Cortex of kidney (tissue), 1 donor: Measurements from ENCODE around the gene CYP4F3.
"Not testable (repeated sequence)": the region's sequence is repeated elsewhere in the genome, so short reads cannot be mapped to it uniquely, and the experiment has no call there.

Experiments used
- DNase-seq: peaks from one replicate; lab custom pipeline; 2025; lab: John Stamatoyannopoulos, UW

CYP4F3 gene

GRCh38 chr19:15629003-15629880, 11.5 kb upstream of the CYP4F3 start:
- no peak for DNase-seq

DNA sequence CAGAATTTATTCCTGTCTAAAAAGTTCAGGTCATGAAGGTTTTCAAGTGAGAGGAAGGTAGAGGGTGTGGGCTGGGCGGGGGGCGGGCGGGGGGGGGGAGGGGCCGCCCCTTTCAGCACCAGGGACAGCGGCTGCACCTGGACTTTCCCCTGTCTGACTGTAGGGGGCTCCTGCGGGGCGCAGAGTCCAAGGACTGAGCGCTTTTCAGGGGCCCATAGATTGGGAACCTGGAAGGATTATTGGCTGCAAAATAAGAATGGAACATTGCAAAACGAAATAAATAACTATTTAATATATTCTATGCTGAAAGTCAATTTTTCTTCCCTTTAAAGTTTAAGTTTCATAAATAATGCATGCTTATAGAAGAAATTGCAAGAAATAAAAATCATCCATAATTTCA, 8.9 kb upstream of the CYP4F3 start:
- no peak for DNase-seq

DNA sequence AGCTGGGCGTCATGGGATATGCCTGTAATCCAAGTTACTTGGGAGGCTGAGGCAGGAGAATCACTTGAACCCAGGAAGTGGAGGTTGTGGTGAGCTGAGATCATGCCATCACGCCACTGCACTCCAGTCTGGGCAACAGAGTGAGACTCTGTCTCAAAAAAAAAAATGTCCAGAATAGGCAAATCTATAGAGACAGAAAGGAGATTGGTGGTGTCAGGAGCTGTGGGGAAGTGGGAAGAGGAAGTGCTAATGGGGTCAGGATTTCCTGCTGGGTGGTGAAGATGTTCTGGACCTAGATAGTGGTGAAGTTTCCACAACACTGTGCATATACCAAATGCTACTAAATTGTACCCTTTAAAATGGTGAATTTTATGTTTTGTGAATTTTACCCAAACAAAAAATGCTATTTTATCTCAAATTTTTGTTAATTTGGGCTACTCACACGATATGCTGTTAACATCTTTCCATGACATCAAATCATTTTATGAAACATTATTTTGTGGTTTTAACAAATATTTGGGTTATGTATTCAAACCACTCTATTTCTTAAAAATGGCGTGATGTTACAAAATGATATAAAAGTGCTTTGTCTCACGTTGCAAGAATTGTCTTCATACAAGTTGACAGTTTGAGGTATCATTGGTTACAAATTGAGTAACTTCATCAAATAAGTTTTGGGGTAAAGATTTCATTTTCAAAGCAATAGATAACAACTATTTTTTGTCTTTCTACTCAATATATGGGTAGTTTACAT, 7.4 kb upstream of the CYP4F3 start:
- DNase-seq: no peak

- no peak for DNase-seq
Measured at GRCh38 chr19:15634105-15634504, 6.6 kb upstream of the CYP4F3 start.

DNA sequence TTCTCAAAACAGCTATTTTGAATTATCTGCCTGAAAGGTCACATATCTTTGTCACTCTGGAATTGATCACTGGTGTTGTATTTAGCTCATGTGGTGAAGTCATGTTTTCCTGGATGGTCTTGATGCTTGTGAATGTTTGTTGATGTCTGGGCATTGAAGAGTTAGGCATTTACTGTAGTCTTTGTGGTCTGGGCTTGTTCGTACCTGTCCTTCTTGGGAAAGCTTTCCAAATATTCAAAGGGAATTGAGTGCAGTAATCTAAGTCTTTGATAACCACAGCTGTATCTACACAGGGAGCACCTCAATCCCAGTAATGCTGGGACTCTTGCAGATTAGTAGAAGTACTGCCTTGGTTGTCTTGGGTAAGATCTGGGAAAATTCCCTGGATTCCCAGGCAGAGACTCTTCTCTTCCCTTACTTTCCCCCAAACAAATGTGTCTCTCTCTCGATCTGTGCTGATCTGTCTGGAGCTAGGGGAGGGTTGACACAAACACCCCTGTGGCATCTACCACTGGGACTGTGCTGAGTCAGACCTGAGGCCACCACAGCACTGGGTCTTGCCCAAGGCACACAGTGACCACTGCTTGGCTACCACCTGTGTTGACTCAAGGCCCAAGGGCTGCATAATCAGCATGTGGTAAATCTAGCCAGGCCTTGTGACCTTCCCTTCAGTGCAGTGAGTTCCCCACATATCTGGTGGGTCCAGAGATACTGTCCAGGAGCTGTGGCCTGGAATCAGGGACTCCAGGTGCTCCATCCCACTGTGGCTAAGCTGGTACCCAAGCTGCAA, 5.5 kb upstream of the CYP4F3 start:
- DNase-seq: no peak

DNA sequence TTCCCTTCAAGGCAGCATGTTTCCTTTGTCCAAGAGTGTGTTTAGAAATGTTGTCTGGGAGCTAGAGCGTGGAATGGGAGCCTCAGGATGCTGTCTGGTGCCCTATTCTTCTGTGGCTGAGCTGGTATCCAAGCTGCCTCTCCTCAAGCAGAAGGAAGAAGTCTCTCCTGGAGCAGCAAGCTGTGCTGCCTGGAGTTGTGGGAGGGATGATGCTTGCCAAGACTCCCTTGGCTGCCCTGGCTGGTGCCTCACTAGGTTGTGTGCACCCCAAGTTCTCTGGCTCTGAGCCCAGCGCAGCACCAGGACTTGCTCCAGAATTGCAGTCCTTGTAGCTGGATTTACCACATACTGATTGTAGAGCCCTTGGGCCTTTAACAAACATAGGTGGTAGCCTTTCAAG, 4.7 kb upstream of the CYP4F3 start:
- no peak for DNase-seq

DNA sequence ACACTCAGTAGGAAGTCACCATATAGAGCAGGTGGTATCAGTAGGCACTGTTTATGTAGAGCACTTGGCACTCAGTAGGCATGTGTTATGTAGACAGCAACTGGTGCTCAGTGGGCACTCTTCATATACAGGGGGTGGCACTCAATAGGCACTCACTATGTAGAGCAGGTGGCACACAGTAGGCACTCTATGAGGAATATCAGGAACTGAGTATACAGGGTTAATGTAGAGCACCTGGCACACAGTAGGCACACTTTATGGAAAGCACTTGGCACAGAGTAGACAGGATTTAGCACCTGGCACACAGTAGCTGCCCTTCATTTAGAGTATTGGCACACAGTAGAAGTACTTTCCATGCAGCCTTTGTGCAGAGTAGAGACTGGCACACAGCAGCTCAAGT, 1.1 kb upstream of the CYP4F3 start:
- no peak for DNase-seq

- no peak for DNase-seq
Measured at GRCh38 chr19:15640904-15641597, 354 bp downstream of the CYP4F3 start.

- DNase-seq: no peak
Measured at GRCh38 chr19:15641901-15642491, 1.3 kb downstream of the CYP4F3 start.

DNA sequence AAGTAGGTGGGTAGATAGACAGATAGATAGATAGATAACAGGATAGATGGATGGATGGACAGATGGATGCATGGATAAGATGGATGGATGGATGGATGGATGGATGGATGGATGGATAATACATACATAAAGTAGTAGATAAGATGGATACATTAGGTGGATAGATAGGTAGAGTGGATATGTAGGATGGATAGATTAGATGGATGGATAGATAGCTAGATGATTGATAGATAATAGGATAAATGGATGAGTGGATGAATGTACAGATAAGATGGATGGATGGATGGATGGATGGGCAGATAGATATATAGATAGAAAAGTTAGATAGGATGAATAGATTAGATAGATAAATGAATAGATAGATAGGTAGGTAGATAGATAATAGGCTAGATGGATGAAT, 2.1 kb downstream of the CYP4F3 start:
- DNase-seq: no peak

- DNase-seq: no peak
Measured at GRCh38 chr19:15643387-15643786, 2.7 kb downstream of the CYP4F3 start.

DNA sequence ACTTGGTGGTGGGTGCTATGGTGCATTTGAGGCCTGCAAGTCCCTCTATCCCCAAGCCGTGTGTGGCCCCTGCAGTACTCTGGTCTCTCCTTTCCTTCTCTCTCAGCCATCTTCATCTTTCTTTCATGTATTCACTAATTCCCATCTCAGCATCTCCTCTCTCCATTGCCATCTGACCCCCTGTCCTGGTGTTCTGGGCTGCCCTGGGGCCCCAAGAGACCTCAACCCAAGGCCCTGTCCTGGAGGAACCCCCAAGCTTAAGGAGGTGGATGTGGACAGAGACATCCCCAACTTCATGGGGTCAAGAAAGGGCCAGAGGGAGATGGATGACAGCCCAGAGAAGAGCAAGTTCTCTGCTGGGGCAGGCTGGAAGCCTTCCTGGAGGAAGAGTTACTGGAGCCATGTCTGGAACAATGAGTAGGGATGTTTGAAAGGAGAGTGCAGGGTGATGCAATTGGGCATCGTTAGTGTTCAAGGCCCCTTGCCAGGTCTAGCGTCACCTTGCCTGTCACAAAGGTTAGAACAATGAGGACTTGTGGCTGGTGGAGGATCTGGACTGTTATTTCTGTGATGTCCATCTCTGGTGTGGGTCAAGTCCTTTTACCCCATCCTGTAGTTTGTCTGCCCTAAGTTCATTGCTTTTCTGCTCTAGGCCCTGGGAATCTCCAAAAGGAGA, 3.5 kb downstream of the CYP4F3 start:
- no peak for DNase-seq

DNA sequence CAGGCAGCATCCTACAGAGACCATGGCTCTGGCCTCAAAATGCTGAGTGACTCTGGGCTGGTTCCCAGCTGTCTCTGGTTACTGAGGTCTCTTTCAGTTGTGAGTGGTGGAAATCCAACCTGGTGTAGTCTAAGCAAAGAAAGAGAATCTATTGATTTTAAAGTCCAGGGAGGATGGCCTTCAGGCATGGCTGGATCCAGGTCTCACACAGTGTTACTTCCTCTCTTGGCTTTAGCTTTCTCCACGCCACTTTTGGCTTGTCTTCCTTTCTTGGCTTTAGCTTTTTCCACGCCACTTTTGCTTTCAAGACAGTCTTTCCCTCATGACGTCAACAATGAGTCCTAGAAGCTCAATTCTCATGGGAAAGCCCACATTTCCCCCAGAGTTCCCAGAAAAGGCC, 4.1 kb downstream of the CYP4F3 start:
- no peak for DNase-seq

DNA sequence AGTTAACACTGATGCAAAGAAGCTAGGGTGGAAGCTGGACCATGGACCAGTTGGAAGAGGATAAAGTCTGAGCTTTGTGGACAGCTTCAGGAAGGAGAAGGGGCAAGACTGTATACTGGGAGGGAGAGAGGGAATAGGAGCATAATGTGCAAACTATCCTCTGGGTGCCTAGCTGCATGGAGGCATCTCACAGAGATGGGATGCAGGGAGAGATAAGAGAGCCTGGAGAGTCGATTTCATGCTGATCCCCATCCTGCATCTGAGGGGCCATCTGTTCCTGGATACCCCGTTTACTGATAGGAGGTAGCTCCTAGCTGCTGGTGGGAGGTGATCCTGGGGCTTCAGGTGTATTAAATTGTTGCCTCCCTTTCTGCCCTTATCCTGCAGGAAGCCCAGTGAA, 8.8 kb downstream of the CYP4F3 start:
- no peak for DNase-seq

DNA sequence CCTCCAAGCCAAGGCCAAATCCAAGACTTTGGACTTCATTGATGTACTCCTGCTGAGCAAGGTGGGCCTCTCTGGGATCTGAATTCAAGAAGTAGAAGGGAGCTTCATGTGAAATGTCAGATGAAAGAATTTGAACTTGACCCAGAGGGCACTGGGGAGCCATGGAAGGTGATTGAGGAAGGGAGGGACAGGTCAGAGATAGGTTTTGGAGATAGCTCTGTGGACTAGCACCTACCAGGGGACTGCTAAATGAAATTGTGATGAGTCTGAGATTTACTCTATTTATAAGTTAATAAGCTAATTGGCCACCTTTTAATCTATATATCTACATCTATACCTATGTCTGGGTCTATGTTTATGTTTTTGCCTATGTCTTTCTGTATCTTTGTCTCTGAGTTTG, 9.4 kb downstream of the CYP4F3 start:
- not testable (repeated sequence) for DNase-seq

- DNase-seq: no peak
Measured at GRCh38 chr19:15651791-15652190, 11.1 kb downstream of the CYP4F3 start.

GRCh38 chr19:15652559-15653278, 12.0 kb downstream of the CYP4F3 start:
- DNase-seq: no peak

DNA sequence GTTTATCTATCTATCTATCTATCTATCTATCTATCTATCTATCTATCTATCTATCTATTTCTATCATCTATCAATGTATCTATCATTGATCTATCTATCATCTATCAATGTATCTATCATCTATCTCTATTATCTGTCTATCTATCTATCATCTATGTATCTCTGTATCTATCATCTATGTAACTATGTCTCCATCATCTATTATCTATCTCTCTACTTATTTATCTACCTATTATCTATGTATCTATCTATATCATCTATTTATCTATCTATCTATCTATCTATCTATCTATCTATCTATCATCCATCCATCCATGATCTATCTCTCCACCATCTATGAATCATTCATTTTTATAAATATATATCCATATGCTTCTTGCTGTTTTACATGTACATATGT, 15.8 kb downstream of the CYP4F3 start:
- DNase-seq: no peak

DNA sequence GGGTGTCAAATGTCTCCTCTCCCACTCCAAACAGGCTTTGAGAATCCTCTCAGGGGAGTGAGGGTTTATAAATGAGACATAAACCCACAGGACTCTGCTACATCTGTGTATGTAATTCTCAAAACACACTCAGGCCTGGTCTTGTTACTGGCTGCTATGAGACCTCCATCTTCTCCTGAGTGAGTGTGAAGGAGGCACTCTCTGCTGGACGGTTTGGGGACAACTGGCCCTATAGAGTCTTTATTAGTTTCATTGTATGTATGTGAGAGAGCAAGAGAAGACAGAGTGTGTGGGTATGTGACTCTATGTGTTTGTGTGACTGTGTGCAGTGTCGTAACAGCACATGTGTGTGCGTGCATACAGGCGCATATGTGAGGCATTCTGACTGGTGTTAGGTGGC, 22.6 kb downstream of the CYP4F3 start:
- DNase-seq: no peak

- DNase-seq: no peak
Measured at GRCh38 chr19:15666186-15666585, 25.5 kb downstream of the CYP4F3 start.
